Caco-2 (cell line): Measurements from ENCODE around the gene MN1. TPM values are rescaled to one million over a fixed set of nuclear protein-coding genes. Genes with fewer than 3 reads are reported as not detected.

ENCODE experiments used
- BruUV-seq: library from RNA; stranded (reverse); fragments of 400-500 nt; replicated peaks from 2 replicates; lab custom pipeline; 2021; lab: Mats Ljungman, UMichigan
- CTCF ChIA-PET: fragments of 300-600 bp; sonication (Branson Sonifier 250); formaldehyde crosslinking; loops from one replicate; lab custom pipeline; 2022; ENCODE audit warnings: antibody characterized with exemption; lab: Charles Lee
- POLR2A ChIA-PET: fragments of 300-600 bp; sonication (Branson Sonifier 250); formaldehyde crosslinking; loops from one replicate; lab custom pipeline; 2022; ENCODE audit warnings: antibody characterized with exemption; lab: Charles Lee
- DNase-seq, 2 experiments: peaks; one replicate each; pipeline versions ENCODE4 v3.0.0 to v3.0.0-alpha.2; 2020 to 2022
- H3K27me3 ChIP-seq: replicated peaks from 2 replicates; pipeline ENCODE4 v1.6.0; 2011; ENCODE audit warnings: low read length; ENCODE audit not compliant: control insufficient read depth, insufficient read depth
- H3K36me3 ChIP-seq: 2 replicates; pipeline ENCODE4 v1.5.1; 2011; ENCODE audit warnings: low read length; ENCODE audit not compliant: control insufficient read depth, insufficient read depth
- H3K4me1 ChIP-seq: fragments of 250-450 bp; sonication (Bioruptor Pico); 2 replicates; pipeline ENCODE4 v1.5.1; 2020; ENCODE audit warnings: mild to moderate bottlenecking
- H3K4me3 ChIP-seq: 2 replicates; pipeline ENCODE4 v1.5.1; 2011; ENCODE audit warnings: low read depth, mild to moderate bottlenecking, control low read depth, low read length
- H3K9me3 ChIP-seq: fragments of 250-450 bp; sonication (Bioruptor Pico); 2 replicates; pipeline ENCODE4 v1.5.1; 2020; ENCODE audit warnings: mild to moderate bottlenecking, moderate library complexity
- H3K27ac Mint-ChIP-seq: one replicate; pipeline ENCODE4 v1.8.0; 2022; ENCODE audit warnings: mixed read lengths; ENCODE audit not compliant: unreplicated experiment
- H3K27me3 Mint-ChIP-seq: one replicate; pipeline ENCODE4 v1.8.0; 2022; ENCODE audit warnings: mixed read lengths; ENCODE audit not compliant: insufficient read depth, unreplicated experiment
- H3K36me3 Mint-ChIP-seq: one replicate; pipeline ENCODE4 v1.8.0; 2022; ENCODE audit warnings: mild to moderate bottlenecking, mixed read lengths; ENCODE audit not compliant: insufficient read depth, unreplicated experiment
- H3K4me1 Mint-ChIP-seq: one replicate; pipeline ENCODE4 v1.8.0; 2022; ENCODE audit warnings: low read depth, mixed read lengths; ENCODE audit not compliant: unreplicated experiment
- H3K4me3 Mint-ChIP-seq: one replicate; pipeline ENCODE4 v1.8.0; 2022; ENCODE audit warnings: mild to moderate bottlenecking, moderate library complexity, mixed read lengths; ENCODE audit not compliant: unreplicated experiment
- H3K9me3 Mint-ChIP-seq: one replicate; pipeline ENCODE4 v1.8.0; 2022; ENCODE audit warnings: mixed read lengths; ENCODE audit not compliant: unreplicated experiment
- CTCF ChIP-seq, 2 experiments: fragments of 200-600 bp in 1 of 2; IDR thresholded peaks; 1 replicate in 1 of 2; 2 replicates in 1 of 2; pipeline versions ENCODE4 v1.5.1 to v1.8.0; 2011 to 2022; ENCODE audit warnings: antibody characterized with exemption in 1 of 2, control low read depth in 1 of 2, inconsistent platforms in 1 of 2, low read depth in 1 of 2, low read length in 1 of 2, mild to moderate bottlenecking in 1 of 2, moderate library complexity in 1 of 2; ENCODE audit not compliant: insufficient read depth in 1 of 2, severe bottlenecking in 1 of 2, unreplicated experiment in 1 of 2
- intact Hi-C: fragments of 100-400 bp; cut with micrococcal nuclease; formaldehyde crosslinking; loops from one replicate; pipeline ENCODE4 v1.10.0; 2022; ENCODE audit not compliant: unreplicated experiment
- total RNA-seq: library from RNA; stranded (reverse); gene quantifications from 2 replicates; pipeline ENCODE4 v1.2.3, GENCODE V29; 2022

The MN1 gene
- total RNA-seq, 1 experiment from 2014 or later: 0.32 TPM

- H3K4me1 ChIP-seq: no peaks in the 10 kb centered on the region
- no TSS peak for BruUV-seq
- H3K9me3 Mint-ChIP-seq: no peaks in the 10 kb centered on the region
- H3K4me1 Mint-ChIP-seq: no peaks in the 10 kb centered on the region
- H3K27me3 Mint-ChIP-seq: no peaks in the 10 kb centered on the region
- ChIA-PET CTCF (no interaction called here), POLR2A (no interaction called here)
- H3K27ac Mint-ChIP-seq: no peak overlapping the region
- H3K4me3 ChIP-seq: no peak overlapping the region
- DNase-seq: no peak
- no peak for TF ChIP-seq CTCF (IDR thresholded peaks at IDR 0.05; ENCODE audit: insufficient read depth in 1 of 2, low read depth in 1 of 2, low read length in 1 of 2, severe bottlenecking in 1 of 2, unreplicated experiment in 1 of 2)
- H3K36me3 Mint-ChIP-seq: no peaks in the 10 kb centered on the region
- H3K27me3 ChIP-seq: no peaks in the 10 kb centered on the region
- H3K4me3 Mint-ChIP-seq: no peak overlapping the region
- no peaks in the 10 kb centered on the region for H3K9me3 ChIP-seq
- intact Hi-C loops: no loop called here
- no peaks in the 10 kb centered on the region for H3K36me3 ChIP-seq
Measured at GRCh38 chr22:27823221-27823620, 21.7 kb upstream of the MN1 start.

GRCh38 chr22:27820896-27821866, 19.6 kb upstream of the MN1 start:
- no peaks in the 10 kb centered on the region for H3K27me3 ChIP-seq
- Mint-ChIP-seq H3K9me3 (no peaks in the 10 kb centered on the region), H3K27ac (no peak overlapping the region), H3K27me3 (peaks cover 6% of the 10 kb centered on the region), H3K4me1 (no peaks in the 10 kb centered on the region), H3K4me3 (no peak overlapping the region), H3K36me3 (no peaks in the 10 kb centered on the region)
- no peak overlapping the region for H3K4me3 ChIP-seq
- no peaks in the 10 kb centered on the region for H3K36me3 ChIP-seq
- no peak for DNase-seq
- CTCF ChIA-PET: no interaction called here
- H3K4me1 ChIP-seq: no peaks in the 10 kb centered on the region
- no peak for TF ChIP-seq CTCF (IDR thresholded peaks at IDR 0.05; ENCODE audit: insufficient read depth in 1 of 2, low read depth in 1 of 2, low read length in 1 of 2, severe bottlenecking in 1 of 2, unreplicated experiment in 1 of 2)
- no peaks in the 10 kb centered on the region for H3K9me3 ChIP-seq
- BruUV-seq: no TSS peak
- intact Hi-C loops: no loop called here
- POLR2A ChIA-PET: no interaction called here

GRCh38 chr22:27816552-27816951, 15.0 kb upstream of the MN1 start:
- no peaks in the 10 kb centered on the region for H3K9me3 ChIP-seq
- Mint-ChIP-seq H3K4me1 (no peaks in the 10 kb centered on the region), H3K9me3 (no peaks in the 10 kb centered on the region), H3K36me3 (no peaks in the 10 kb centered on the region), H3K27ac (no peak overlapping the region), H3K27me3 (peaks cover 10% of the 10 kb centered on the region), H3K4me3 (no peak overlapping the region)
- no peaks in the 10 kb centered on the region for H3K36me3 ChIP-seq
- H3K27me3 ChIP-seq: no peaks in the 10 kb centered on the region; the same call in 1 of the 2 replicates
- H3K4me3 ChIP-seq: no peak overlapping the region
- DNase-seq: no peak
- no TSS peak for BruUV-seq
- H3K4me1 ChIP-seq: no peaks in the 10 kb centered on the region
- CTCF ChIA-PET: interaction anchor here (0.6 kb wide), 1 partner anchor 398 kb away, joined by 6 read pairs; no protein-coding TSS in a partner anchor
- TF ChIP-seq CTCF (IDR thresholded peaks at IDR 0.05; ENCODE audit: insufficient read depth in 1 of 2, low read depth in 1 of 2, low read length in 1 of 2, severe bottlenecking in 1 of 2, unreplicated experiment in 1 of 2): no peak
- POLR2A ChIA-PET: no interaction called here
- intact Hi-C loops: no loop called here
